ENCODE measurements around the gene RIN3.

- TF ChIP-seq POLR2A (IDR thresholded peaks at IDR 0.05) (no peak), CTCF (IDR thresholded peaks at IDR 0.05) (no peak), POLR2AphosphoS5 (IDR thresholded peaks at IDR 0.05) (no peak)
Measured at GRCh38 chr14:92584816-92585215, 71.2 kb downstream of the RIN3 start.

All from prostate gland (tissue), 2 donors.